ENCODE data around the gene CANX.
A peak's percentile ranks its signal among the peaks of the same experiment; 100 is the strongest.
"Not testable (repeated sequence)": the region's sequence is repeated elsewhere in the genome, so short reads cannot be mapped to it uniquely, and the experiment has no call there.

Gene CANX

GRCh38 chr5:179731791-179732411 lies 33.1 kb downstream of the CANX start:
- Mint-ChIP-seq H3K27ac (peak overlapping the region; percentile 86), H3K4me1 (peaks cover 54% of the 10 kb centered on the region), H3K4me3 (peak overlapping the region; percentile 73), H3K9me3 (no peaks in the 10 kb centered on the region), H3K27me3 (no peaks in the 10 kb centered on the region), H3K36me3 (peaks cover 34% of the 10 kb centered on the region)
- ATAC-seq: peak; percentile 54

- peak; percentile 99 for ATAC-seq
- Mint-ChIP-seq H3K9me3 (no peaks in the 10 kb centered on the region), H3K4me1 (peaks cover 54% of the 10 kb centered on the region), H3K4me3 (peak within 1 kb of the TSS; percentile 90), H3K36me3 (peaks cover 28% of the 10 kb centered on the region), H3K27me3 (no peaks in the 10 kb centered on the region), H3K27ac (peak within 1 kb of the TSS; percentile 86)
Observed at GRCh38 chr5:179732412-179732917, 33.7 kb downstream of the CANX start, which contains the start of gene MAML1. Gene MAML1, plus strand, starts transcription at chr5:179732822. Its CDS starts 291 bp downstream, at chr5:179733113.

GRCh38 chr5:179732918-179733771 lies 34.4 kb downstream of the CANX start:
- Mint-ChIP-seq H3K4me1 (peaks cover 59% of the 10 kb centered on the region), H3K27ac (peak overlapping the region; percentile 86), H3K36me3 (peaks cover 26% of the 10 kb centered on the region), H3K4me3 (peak overlapping the region; percentile 90), H3K27me3 (no peaks in the 10 kb centered on the region), H3K9me3 (no peaks in the 10 kb centered on the region)
- ATAC-seq: peak; percentile 63

- no peaks in the 10 kb centered on the region for H3K9me3 Mint-ChIP-seq
- peak overlapping the region; percentile 90 for H3K4me3 Mint-ChIP-seq
- H3K27me3 Mint-ChIP-seq: no peaks in the 10 kb centered on the region
- no peak for ATAC-seq
- peak overlapping the region; percentile 86 for H3K27ac Mint-ChIP-seq
- peaks cover 30% of the 10 kb centered on the region for H3K36me3 Mint-ChIP-seq
- peaks cover 65% of the 10 kb centered on the region for H3K4me1 Mint-ChIP-seq
Observed at GRCh38 chr5:179733772-179734126, 35.0 kb downstream of the CANX start.

- Mint-ChIP-seq H3K4me1 (peaks cover 74% of the 10 kb centered on the region), H3K4me3 (peak overlapping the region; percentile 90), H3K36me3 (peaks cover 32% of the 10 kb centered on the region), H3K27ac (peak overlapping the region; percentile 86), H3K9me3 (no peaks in the 10 kb centered on the region), H3K27me3 (no peaks in the 10 kb centered on the region)
- no peak for ATAC-seq
Observed at GRCh38 chr5:179734536-179735164, 35.9 kb downstream of the CANX start.

- no peaks in the 10 kb centered on the region for H3K9me3 Mint-ChIP-seq
- no peak for ATAC-seq
- H3K4me3 Mint-ChIP-seq: no peak overlapping the region
- H3K27me3 Mint-ChIP-seq: no peaks in the 10 kb centered on the region
- H3K4me1 Mint-ChIP-seq: peaks cover 69% of the 10 kb centered on the region
- no peak overlapping the region for H3K27ac Mint-ChIP-seq
- H3K36me3 Mint-ChIP-seq: peaks cover 29% of the 10 kb centered on the region
Observed at GRCh38 chr5:179738742-179739141, 40.0 kb downstream of the CANX start.

- not testable (repeated sequence) for ATAC-seq, H3K27me3 Mint-ChIP-seq, H3K4me3 Mint-ChIP-seq, H3K9me3 Mint-ChIP-seq, H3K27ac Mint-ChIP-seq
- Mint-ChIP-seq H3K4me1 (peaks cover 45% of the 10 kb centered on the region), H3K36me3 (peaks cover 28% of the 10 kb centered on the region)
Observed at GRCh38 chr5:179744106-179744505, 45.3 kb downstream of the CANX start.

- ATAC-seq: no peak
- Mint-ChIP-seq H3K9me3 (no peaks in the 10 kb centered on the region), H3K4me1 (peaks cover 38% of the 10 kb centered on the region), H3K27me3 (no peaks in the 10 kb centered on the region), H3K27ac (no peak overlapping the region), H3K4me3 (no peak overlapping the region), H3K36me3 (peaks cover 25% of the 10 kb centered on the region)
Observed at GRCh38 chr5:179746872-179747271, 48.1 kb downstream of the CANX start.

GRCh38 chr5:179747811-179748210 lies 49.0 kb downstream of the CANX start:
- Mint-ChIP-seq H3K9me3 (no peaks in the 10 kb centered on the region), H3K4me1 (peaks cover 38% of the 10 kb centered on the region), H3K27ac (no peak overlapping the region), H3K4me3 (no peak overlapping the region), H3K36me3 (peaks cover 25% of the 10 kb centered on the region), H3K27me3 (no peaks in the 10 kb centered on the region)
- ATAC-seq: no peak

GRCh38 chr5:179749857-179750508 lies 51.2 kb downstream of the CANX start:
- Mint-ChIP-seq H3K4me3 (no peak overlapping the region), H3K36me3 (peaks cover 30% of the 10 kb centered on the region), H3K27me3 (no peaks in the 10 kb centered on the region), H3K4me1 (peaks cover 57% of the 10 kb centered on the region), H3K27ac (no peak overlapping the region), H3K9me3 (no peaks in the 10 kb centered on the region)
- no peak for ATAC-seq

GRCh38 chr5:179753971-179754370 lies 55.2 kb downstream of the CANX start:
- peaks cover 18% of the 10 kb centered on the region for H3K36me3 Mint-ChIP-seq
- H3K27me3 Mint-ChIP-seq: no peaks in the 10 kb centered on the region
- ATAC-seq: no peak
- peak overlapping the region; percentile 6 for H3K27ac Mint-ChIP-seq
- peaks cover 47% of the 10 kb centered on the region for H3K4me1 Mint-ChIP-seq
- no peaks in the 10 kb centered on the region for H3K9me3 Mint-ChIP-seq
- H3K4me3 Mint-ChIP-seq: no peak overlapping the region

- no peaks in the 10 kb centered on the region for H3K27me3 Mint-ChIP-seq
- peaks cover 48% of the 10 kb centered on the region for H3K4me1 Mint-ChIP-seq
- no peaks in the 10 kb centered on the region for H3K9me3 Mint-ChIP-seq
- H3K36me3 Mint-ChIP-seq: peaks cover 13% of the 10 kb centered on the region
- no peak for ATAC-seq
- H3K4me3 Mint-ChIP-seq: no peak overlapping the region
- H3K27ac Mint-ChIP-seq: peak overlapping the region; percentile 6
Observed at GRCh38 chr5:179755022-179755421, 56.3 kb downstream of the CANX start.

GRCh38 chr5:179758955-179759354 lies 60.2 kb downstream of the CANX start:
- no peak overlapping the region for H3K27ac Mint-ChIP-seq
- ATAC-seq: no peak
- no peaks in the 10 kb centered on the region for H3K36me3 Mint-ChIP-seq
- H3K9me3 Mint-ChIP-seq: no peaks in the 10 kb centered on the region
- H3K4me3 Mint-ChIP-seq: no peak overlapping the region
- peaks cover 68% of the 10 kb centered on the region for H3K4me1 Mint-ChIP-seq
- no peaks in the 10 kb centered on the region for H3K27me3 Mint-ChIP-seq

GRCh38 chr5:179759581-179760551 lies 61.1 kb downstream of the CANX start:
- peaks cover 62% of the 10 kb centered on the region for H3K4me1 Mint-ChIP-seq
- no peaks in the 10 kb centered on the region for H3K27me3 Mint-ChIP-seq
- H3K27ac Mint-ChIP-seq: peak overlapping the region; percentile 72
- no peaks in the 10 kb centered on the region for H3K9me3 Mint-ChIP-seq
- no peaks in the 10 kb centered on the region for H3K36me3 Mint-ChIP-seq
- peak; percentile 79 for ATAC-seq
- H3K4me3 Mint-ChIP-seq: no peak overlapping the region

Data from stimulated activated memory B cell treated with anti-CD40 and anti-IgM and Interleukin-4, amounts not matched to agents 10 μg/mL and 1 μg/mL and 100 μg/mL, for 72 hours (primary cell).